KBM-7 (cell line): ENCODE measurements around the gene KRT15.
"Not testable (repeated sequence)": the region's sequence is repeated elsewhere in the genome, so short reads cannot be mapped to it uniquely, and the experiment has no call there.

Source experiments
- DNase-seq: peaks from one replicate; pipeline ENCODE4 v3.0.0-alpha.2; 2015
- in situ Hi-C: fragments of 300-500 bp; cut with MboI; formaldehyde crosslinking; loops from 2 replicates; pipeline ENCODE4 v1.14.3; 2020; ENCODE audit warnings: low sequenced_read_pairs, low pct_unique_long_range_greater_than_20kb, mixed read lengths

The KRT15 gene

DNA sequence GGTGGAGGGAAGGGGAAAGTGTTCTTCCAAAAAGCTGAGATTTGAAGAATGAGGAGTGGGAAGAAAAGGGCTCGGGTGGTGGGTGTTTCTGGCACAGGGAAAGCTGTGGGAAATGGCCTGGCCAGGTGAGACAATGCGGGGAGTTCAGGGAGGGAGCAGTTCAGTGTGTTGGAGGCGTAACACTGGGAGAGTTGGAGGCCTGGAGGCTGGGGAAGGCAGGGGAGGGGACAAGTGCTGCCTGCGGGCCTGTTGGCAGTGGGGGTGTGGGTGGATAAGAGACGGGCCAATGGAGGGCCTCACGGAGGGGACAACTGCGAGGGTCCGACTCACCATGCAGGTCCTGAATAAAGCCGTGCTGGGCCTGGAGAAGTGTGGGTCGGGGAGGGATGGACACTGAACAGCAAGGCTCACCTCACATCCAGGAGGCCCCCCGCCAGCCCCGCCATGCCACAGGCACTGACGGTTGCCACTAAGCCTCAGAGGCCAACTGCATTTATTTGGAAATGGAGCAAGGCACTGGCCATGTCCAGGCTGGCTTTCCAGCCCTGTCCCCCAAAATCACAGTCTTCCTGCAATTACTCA, 27.2 kb upstream of the KRT15 start:
- in situ Hi-C loops, result no loop called here
- DNase-seq, result no peak

DNA sequence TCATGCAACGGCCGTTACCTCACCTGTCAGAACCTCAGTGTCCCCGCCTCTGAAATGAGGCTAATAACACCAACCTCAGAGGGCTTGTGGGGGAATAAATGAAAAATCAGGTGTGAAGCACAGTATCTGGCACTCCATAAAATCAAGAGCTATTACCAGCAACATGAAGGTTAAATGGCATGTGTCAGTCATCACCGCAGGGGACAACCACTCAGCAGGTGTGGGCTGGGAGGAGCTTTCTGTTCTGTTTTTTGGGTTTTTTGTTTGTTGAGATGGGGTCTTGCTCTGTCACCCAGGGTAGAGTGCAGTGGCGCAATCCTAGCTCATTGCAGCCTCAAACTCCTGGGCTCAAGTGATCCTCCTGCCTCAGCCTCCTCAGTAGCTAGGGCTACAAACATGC, 26.2 kb upstream of the KRT15 start:
- DNase-seq, result no peak
- in situ Hi-C loops, result no loop called here

- in situ Hi-C loops, result no loop called here
Measured at GRCh38 chr17:41544491-41544892, 25.8 kb upstream of the KRT15 start.

DNA sequence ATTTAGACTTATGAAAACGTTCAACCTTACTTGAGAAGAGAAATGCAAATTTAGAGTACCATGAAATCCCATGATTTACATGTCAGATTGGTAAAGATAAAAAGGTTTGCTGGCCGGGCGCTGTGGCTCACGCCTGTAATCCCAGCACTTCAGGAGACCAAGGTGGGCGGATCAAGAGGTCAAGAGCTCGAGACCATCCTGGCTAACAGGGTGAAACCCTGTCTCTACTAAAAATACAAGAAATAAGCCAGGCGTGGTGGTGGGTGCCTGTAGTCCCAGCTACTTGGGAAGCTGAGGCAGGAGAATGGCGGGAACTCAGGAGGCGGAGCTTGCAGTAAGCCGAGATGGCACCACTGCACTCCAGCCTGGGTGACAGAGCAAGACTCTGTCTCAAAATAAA, 24.1 kb upstream of the KRT15 start:
- DNase-seq, in situ Hi-C loops: not testable (repeated sequence)

More at GRCh38 chr17:41544491-41544892, 25.8 kb upstream of the KRT15 start:
- no peak for DNase-seq

- in situ Hi-C loops, result no loop called here
- no peak for DNase-seq
Measured at GRCh38 chr17:41542357-41542756, 23.7 kb upstream of the KRT15 start.

DNA sequence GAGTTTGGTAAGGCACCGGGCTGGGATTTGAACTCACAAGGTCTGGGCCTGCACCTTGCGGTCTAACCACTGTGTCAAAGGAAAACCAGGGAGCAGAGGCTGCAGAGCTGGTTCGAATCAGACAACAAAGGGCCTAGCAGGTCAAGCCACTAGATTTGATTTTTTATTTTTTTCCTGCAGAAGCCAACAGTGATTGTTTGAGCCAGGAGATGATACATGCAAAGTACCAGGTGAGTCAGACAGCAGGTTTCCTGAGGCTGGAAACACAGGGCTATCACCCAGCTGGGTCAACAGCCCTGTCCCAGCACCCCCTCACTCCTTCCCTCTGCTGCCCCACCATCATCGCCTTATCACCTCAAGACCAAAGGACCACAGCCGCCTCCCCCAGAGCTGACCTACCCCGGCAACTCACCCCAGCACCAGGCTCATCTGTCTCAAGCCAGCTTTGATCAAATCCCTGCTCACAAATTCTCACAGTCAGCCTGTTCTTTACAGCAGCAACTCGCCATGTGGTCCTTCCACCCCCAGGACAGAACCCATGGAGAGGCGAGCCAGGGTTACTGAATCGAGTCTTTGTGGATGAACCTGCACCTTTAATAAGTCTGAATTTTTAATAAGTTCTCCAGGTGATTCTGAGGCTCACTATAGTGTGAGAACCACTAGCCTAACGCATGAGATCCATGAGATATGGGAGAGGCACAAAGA, 22.4 kb upstream of the KRT15 start:
- no peak for DNase-seq
- in situ Hi-C loops, result no loop called here

DNA sequence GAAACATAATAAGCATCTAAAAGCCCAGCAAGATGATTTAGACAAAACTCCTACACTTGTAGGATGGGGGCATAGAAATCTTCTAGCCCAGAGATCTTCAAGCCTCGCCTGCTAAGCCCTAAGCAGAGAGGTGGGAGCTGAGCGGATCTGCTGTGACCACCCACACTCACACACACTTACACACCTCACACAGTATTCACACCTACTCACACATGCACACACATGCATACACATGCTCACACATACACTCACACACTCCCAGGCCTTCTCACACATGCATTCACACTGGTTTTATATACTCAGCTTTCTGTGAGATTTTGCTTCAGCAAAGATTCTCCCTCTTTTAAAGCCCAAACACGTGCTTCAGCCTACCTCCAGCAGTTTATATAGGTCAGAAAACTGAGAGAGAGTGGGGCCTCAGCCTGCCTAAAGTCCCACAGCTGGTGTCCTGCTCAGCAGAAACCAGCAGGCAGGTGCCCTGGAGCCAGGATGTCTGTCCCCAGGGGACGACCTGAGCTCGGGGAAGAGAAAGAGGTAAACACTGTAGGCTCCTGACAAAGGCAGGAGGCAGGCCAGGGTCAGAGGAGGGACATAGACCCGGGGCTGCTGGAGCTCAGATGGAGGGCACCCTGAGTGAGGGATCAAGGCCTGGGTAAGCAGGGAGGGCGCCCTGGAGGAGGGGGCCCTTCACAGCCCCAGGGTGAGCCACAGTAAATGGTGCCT, 21.4 kb upstream of the KRT15 start:
- in situ Hi-C loops, result no loop called here
- no peak for DNase-seq

DNA sequence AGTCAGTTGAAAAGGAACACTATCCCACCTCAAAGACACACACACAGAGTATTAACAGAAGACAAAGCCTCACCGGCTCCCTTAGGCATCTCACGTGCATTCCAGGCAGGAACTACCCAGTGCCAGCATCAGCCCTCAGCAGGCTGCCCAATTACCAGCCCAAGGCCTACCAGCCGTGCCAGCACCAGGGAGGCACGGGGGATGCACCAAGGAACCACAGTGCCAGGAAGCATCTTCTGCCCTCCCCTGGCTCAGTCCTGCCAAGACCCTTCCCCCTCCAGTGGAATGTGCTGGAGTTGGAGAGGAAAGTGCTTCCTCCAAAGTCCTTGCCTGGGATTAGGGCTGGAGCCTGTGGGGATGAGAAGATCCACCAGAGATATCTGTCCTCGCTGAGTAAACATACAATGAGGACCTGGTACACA, 20.4 kb upstream of the KRT15 start:
- no peak for DNase-seq
- in situ Hi-C loops, result no loop called here

- in situ Hi-C loops, result no loop called here
- no peak for DNase-seq
Measured at GRCh38 chr17:41538565-41538991, 19.9 kb upstream of the KRT15 start.

DNA sequence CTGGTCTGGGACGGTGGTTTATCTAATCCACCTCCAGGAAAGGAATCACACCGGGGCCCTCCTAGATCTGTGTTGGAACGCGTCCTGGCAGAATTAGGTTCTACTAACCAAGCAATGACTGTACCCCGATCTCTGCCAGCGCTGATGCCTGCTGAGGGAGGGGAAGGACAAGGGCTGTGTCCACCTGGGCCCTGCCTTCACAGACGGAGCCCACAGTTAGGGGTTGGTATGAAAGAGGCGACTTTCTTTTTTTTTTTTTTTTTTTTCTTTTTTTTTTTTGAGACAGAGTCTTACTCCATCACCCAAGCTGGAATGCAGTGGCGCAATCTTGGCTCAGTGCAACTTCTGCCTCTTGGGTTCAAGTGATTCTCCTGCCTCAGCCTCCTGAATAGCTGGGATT, 19.3 kb upstream of the KRT15 start:
- in situ Hi-C loops, result no loop called here
- no peak for DNase-seq

- no peak for DNase-seq
- in situ Hi-C loops, result no loop called here
Measured at GRCh38 chr17:41537614-41537954, 18.9 kb upstream of the KRT15 start.

DNA sequence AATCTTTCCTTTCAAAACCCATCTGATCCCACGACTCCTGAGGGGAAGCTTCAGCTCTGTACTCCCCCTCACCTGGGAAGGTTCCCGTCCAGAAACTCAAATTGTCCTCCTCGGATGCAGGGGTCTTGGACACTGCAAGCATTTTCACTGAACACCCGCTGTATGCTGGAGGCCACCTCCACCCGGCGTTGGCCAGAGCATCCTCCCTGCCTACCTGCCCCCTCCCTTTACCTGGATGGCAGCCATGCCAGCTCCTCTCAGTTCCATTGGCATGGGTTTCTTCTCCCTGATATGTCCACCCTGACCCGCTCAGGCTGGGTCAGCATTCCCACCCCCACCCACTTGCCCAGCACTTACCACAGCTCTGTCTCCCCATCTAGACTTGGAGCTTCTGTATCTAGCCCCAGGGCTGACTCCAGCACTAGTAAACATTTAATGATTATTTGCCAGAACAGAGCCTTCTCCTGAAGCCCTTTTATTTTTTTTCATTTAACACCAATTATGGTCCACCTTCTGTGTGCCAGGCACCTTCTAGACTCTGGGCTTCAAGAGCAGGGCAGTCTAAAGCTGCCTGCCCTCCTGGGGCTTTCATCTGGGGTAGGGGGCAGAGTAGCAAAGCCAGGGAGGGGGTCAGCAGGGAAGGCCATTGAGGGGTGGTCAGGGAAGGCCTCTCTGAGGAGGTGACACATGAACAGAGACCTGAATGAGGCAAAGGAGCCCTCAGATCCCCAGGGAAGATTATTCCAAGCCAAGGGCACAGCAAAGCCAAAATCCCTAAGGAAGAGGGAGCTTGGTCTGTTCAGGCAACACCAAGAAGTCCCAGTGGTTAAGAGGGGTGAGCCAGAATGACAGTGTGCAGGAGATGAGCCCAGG, 18.3 kb upstream of the KRT15 start:
- in situ Hi-C loops, result no loop called here
- no peak for DNase-seq

DNA sequence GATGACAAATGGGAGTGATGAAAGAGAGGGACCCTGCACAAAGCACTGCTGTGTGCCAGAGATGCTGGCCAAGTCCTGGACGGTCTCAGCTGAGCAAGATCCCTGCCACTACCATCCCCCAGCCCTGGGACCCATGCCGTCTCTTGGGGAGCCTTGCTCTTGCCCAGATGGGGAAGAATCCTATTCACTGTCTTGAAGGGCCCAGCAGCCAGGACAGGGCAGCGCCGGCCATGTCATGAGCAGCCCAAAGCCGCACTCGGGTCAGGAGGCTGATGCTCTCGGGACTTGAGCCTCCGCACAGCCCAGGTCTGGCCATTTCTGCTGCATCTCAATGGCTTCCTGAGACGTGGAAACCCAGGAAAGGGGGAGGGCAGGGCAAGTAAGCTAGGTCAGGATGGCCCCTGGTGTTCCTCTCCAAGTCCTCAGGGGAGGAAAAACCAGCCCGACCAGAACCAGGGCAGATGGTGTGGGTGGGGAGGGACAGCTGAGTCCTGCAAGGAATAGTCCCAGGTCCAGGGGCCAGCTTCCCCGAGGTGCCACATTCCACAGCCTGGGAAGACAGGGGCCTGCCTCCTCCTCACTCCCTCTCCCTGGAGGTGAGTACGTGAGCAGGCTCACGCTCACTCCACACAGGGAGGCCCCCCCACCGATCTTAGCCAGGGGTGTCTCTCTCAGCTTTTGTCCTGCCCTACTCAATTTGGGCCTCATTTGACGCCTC, 17.2 kb upstream of the KRT15 start:
- in situ Hi-C loops, result no loop called here
- DNase-seq, result no peak

GRCh38 chr17:41534899-41535546, 16.3 kb upstream of the KRT15 start:
- in situ Hi-C loops, result no loop called here
- DNase-seq, result no peak

GRCh38 chr17:41533613-41534012, 14.9 kb upstream of the KRT15 start:
- no peak for DNase-seq
- in situ Hi-C loops, result no loop called here

GRCh38 chr17:41532947-41533570, 14.4 kb upstream of the KRT15 start:
- DNase-seq, result no peak
- in situ Hi-C loops, result no loop called here

DNA sequence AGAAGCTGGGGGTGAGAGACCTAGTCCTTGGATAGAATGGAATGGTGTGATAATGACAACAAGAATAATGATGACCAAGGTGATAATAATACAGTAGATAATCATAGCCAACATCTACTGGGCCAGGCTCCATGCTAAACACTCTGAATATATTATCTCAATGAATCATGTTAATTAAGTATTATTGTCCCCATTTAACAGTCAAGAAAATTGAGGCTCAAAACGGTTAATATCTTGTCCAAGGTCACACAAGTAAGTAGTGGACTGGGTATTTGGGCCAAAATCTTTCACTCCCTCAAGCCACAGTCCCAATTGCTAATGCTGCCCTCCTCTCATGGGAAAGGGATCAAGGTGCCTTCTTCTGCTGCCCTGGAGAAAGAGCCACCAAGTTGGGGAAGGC, 13.3 kb upstream of the KRT15 start:
- DNase-seq, result no peak
- in situ Hi-C loops, result no loop called here
